Muscle layer of colon (tissue), 2 donors: ENCODE measurements around the gene PLEK.
"Not testable (repeated sequence)": the region's sequence is repeated elsewhere in the genome, so short reads cannot be mapped to it uniquely, and the experiment has no call there.

Experiments used
- H3K27ac ChIP-seq: one replicate; pipeline ENCODE4 v1.7.0; 2013; ENCODE audit warnings: low read depth, mild to moderate bottlenecking, low read length, moderate library complexity
- H3K27me3 ChIP-seq, 2 donors: one replicate each; pipeline ENCODE4 v1.7.0; 2013; ENCODE audit warnings: low read length in 2 of 2, mild to moderate bottlenecking in 2 of 2; ENCODE audit not compliant: insufficient read depth in 2 of 2, control insufficient read depth in 1 of 2
- H3K36me3 ChIP-seq: one replicate; pipeline ENCODE4 v1.7.0; 2013; ENCODE audit warnings: mild to moderate bottlenecking, low read length; ENCODE audit not compliant: insufficient read depth
- H3K4me1 ChIP-seq: one replicate; pipeline ENCODE4 v1.7.0; 2013; ENCODE audit warnings: mild to moderate bottlenecking, low read length; ENCODE audit not compliant: insufficient read depth
- H3K4me3 ChIP-seq, 2 donors: one replicate each; pipeline ENCODE4 v1.7.0; 2013; ENCODE audit warnings: low read length in 2 of 2, low read depth in 1 of 2, mild to moderate bottlenecking in 1 of 2, moderate library complexity in 1 of 2
- H3K9ac ChIP-seq: one replicate; pipeline ENCODE4 v1.7.0; 2013; ENCODE audit warnings: low read length
- H3K9me3 ChIP-seq: one replicate; pipeline ENCODE4 v1.7.0; 2013; ENCODE audit warnings: mild to moderate bottlenecking, low read length
- donor health status: abdominal sarcoma.
- donor health status: Adenocarcinoma of cecum.

PLEK gene

GRCh38 chr2:68434981-68435380 is 69.9 kb downstream of the PLEK start:
- Histone ChIP-seq H3K4me3 (no peak overlapping the region), H3K4me1 (peaks cover 10% of the 10 kb centered on the region), H3K9me3 (no peaks in the 10 kb centered on the region), H3K9ac (no peak overlapping the region), H3K27me3 (no peaks in the 10 kb centered on the region), H3K36me3 (no peaks in the 10 kb centered on the region), H3K27ac (no peak overlapping the region)

- Histone ChIP-seq H3K9ac (no peak overlapping the region), H3K27me3 (no peaks in the 10 kb centered on the region), H3K36me3 (no peaks in the 10 kb centered on the region), H3K9me3 (no peaks in the 10 kb centered on the region), H3K4me1 (peaks cover 10% of the 10 kb centered on the region), H3K4me3 (no peak overlapping the region), H3K27ac (no peak overlapping the region)
Measured at GRCh38 chr2:68435615-68436014, 70.5 kb downstream of the PLEK start.

DNA sequence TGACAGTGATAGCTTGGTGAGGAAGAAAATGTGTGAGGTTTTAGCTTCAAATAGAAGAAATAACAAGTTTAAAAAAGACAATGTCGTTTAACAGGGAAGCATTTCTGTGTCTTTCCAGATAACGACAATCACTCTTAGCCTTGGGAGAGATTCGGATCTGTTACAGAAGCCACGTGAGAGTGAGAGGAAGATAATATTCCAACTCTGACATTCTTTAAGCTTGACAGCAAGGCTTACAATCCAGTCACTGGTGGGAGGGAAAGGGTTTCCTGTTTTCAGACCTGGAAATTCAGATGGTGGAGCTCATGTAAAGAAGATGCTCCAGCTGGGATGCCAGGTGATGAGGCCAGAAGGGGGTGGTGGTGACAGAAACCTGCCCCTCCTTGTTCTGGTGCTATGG is 71.2 kb downstream of the PLEK start:
- no peaks in the 10 kb centered on the region for H3K36me3 ChIP-seq
- no peak overlapping the region for H3K4me3 ChIP-seq
- H3K4me1 ChIP-seq, result peaks cover 10% of the 10 kb centered on the region
- H3K9ac ChIP-seq, result no peak overlapping the region
- no peaks in the 10 kb centered on the region for H3K27me3 ChIP-seq
- no peak overlapping the region for H3K27ac ChIP-seq
- H3K9me3 ChIP-seq, result no peaks in the 10 kb centered on the region

DNA sequence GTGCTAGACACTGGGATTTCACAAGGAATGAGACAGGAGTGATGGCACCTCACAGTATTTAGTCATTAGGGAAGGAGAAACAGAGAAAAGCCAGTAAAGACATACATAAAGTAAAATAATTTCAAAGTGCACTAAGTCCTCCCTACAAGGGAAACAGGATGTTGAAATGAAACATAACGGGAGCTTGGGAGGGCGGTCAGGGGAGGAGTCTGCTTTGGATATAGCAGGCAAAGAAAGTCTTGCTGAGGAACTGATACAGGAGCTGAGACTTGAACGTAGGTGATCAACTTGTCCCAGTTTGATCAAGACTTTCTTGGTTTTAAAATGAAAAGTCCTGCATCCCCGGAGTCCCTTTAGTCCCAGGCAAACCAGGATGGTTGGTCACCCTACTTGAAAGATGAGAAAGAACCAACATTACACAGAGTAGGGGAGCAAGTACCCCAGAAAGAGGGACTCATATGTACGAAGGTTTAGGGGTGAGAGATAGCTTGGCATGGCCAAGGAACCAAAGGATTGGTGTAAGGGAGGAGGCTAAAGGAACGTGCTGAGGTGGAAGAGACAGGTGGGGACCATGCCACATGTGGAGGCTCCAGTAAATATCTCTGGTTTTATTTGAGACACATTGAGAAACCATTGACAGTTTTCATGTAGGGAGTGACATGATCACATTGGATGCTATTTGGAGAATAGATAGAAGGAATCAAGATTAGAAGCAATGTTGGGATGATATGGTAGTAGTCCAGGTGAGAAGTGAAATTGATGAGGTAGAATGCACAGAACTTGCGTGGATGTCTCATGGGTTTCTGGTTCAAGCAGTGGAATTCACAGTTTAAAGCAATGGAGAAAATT is 73.6 kb downstream of the PLEK start:
- Histone ChIP-seq H3K9ac (no peak overlapping the region), H3K4me1 (peaks cover 10% of the 10 kb centered on the region), H3K4me3 (no peak overlapping the region), H3K27me3 (no peaks in the 10 kb centered on the region), H3K9me3 (no peaks in the 10 kb centered on the region), H3K36me3 (no peaks in the 10 kb centered on the region), H3K27ac (no peak overlapping the region)

GRCh38 chr2:68441179-68441993 is 76.3 kb downstream of the PLEK start:
- no peak overlapping the region for H3K27ac ChIP-seq
- no peaks in the 10 kb centered on the region for H3K36me3 ChIP-seq
- no peak overlapping the region for H3K9ac ChIP-seq

DNA sequence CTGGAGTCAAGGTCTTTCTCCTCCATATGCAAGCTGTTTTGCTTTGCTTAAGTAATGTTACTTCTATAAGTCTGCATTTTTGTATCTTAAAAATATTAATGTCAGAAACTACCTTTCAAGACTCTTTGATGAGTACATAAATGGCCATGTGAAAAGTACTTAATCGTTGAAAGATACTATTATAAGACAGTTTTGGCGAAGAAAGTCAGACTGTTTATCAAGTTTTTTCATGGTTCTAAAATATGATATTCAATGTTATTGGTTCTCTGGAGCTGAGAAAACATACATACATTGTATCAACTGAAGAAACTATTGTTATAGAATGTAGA is 76.9 kb downstream of the PLEK start:
- no peak overlapping the region for H3K4me3 ChIP-seq
- H3K27ac ChIP-seq, result no peak overlapping the region
- no peaks in the 10 kb centered on the region for H3K27me3 ChIP-seq
- no peak overlapping the region for H3K9ac ChIP-seq
- no peaks in the 10 kb centered on the region for H3K9me3 ChIP-seq
- no peaks in the 10 kb centered on the region for H3K36me3 ChIP-seq
- peaks cover under 1% of the 10 kb centered on the region for H3K4me1 ChIP-seq

More at GRCh38 chr2:68441179-68441993, 76.3 kb downstream of the PLEK start:
- Histone ChIP-seq H3K9me3 (no peaks in the 10 kb centered on the region), H3K4me1 (peaks cover 7% of the 10 kb centered on the region), H3K4me3 (no peak overlapping the region), H3K27me3 (no peaks in the 10 kb centered on the region)

- H3K4me1 ChIP-seq, H3K4me3 ChIP-seq, H3K27me3 ChIP-seq, H3K9ac ChIP-seq, H3K27ac ChIP-seq, H3K36me3 ChIP-seq, H3K9me3 ChIP-seq: not testable (repeated sequence)
Measured at GRCh38 chr2:68446425-68446824, 81.3 kb downstream of the PLEK start.
